ENCODE data around the gene HCRT.
"Not testable (repeated sequence)": the region's sequence is repeated elsewhere in the genome, so short reads cannot be mapped to it uniquely, and the experiment has no call there.

Gene HCRT

DNA sequence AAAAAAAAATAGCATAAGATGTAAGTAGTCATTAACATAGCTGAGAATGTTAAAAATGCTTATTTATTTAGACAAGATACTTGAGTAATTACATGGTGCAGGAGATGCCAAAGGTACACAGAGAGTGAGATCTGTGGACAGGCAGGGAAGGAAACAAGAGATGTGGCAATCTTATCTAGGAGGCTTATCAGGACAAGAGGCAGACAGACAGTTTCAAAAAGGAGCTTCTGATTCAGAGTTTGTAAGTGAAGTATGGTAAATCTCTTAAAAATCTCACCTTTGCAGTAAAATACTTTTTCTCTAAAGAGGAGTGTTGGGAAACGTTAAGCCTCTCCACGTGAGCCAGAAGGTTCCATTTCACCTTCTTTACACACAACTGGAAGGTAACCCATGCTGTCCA lies 28.9 kb upstream of the HCRT start:
- no peaks in the 10 kb centered on the region for H3K79me2 ChIP-seq (ENCODE audit: insufficient read depth, low read depth)
- no peak overlapping the region for H3K27ac ChIP-seq
- no peak overlapping the region for H3K4me2 ChIP-seq
- H3K4me1 ChIP-seq (ENCODE audit: low read depth, poor library complexity, severe bottlenecking) = no peaks in the 10 kb centered on the region
- H4K20me1 ChIP-seq (ENCODE audit: insufficient read depth) = no peaks in the 10 kb centered on the region
- no peaks in the 10 kb centered on the region for H3K27me3 ChIP-seq (ENCODE audit: insufficient read depth, low read depth)
- H3K4me3 ChIP-seq (IDR thresholded peaks at IDR 0.05; ENCODE audit: insufficient read depth, low read depth, low read length) = no peak overlapping the region
- no peak overlapping the region for H3K9ac ChIP-seq
- no peaks in the 10 kb centered on the region for H3K36me3 ChIP-seq (ENCODE audit: insufficient read depth)
- H2AFZ ChIP-seq (ENCODE audit: low read depth) = no peak overlapping the region
- TF ChIP-seq, protein P1, sequence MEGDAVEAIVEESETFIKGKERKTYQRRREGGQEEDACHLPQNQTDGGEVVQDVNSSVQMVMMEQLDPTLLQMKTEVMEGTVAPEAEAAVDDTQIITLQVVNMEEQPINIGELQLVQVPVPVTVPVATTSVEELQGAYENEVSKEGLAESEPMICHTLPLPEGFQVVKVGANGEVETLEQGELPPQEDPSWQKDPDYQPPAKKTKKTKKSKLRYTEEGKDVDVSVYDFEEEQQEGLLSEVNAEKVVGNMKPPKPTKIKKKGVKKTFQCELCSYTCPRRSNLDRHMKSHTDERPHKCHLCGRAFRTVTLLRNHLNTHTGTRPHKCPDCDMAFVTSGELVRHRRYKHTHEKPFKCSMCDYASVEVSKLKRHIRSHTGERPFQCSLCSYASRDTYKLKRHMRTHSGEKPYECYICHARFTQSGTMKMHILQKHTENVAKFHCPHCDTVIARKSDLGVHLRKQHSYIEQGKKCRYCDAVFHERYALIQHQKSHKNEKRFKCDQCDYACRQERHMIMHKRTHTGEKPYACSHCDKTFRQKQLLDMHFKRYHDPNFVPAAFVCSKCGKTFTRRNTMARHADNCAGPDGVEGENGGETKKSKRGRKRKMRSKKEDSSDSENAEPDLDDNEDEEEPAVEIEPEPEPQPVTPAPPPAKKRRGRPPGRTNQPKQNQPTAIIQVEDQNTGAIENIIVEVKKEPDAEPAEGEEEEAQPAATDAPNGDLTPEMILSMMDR (conservative IDR thresholded peaks at IDR 0.05; ENCODE audit: low read depth, low read length) = no peak

DNA sequence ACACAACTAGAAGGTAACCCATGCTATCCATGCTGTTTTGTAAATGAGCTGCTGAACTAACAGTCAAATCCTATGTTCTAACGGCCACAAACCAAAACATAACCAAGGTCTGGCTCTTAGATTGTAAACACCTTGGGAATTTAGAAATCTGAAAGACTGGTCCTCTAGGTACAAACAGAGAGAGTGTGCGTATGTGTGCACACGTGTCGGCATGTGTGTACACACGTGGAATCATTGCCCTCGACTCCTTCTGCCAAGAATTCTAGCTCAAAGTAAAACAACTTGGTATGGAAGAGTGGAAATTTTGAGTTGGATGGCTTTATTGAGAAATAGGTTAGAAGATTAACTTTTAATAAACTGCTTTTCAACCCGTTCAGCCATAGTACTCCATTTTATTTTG lies 27.1 kb upstream of the HCRT start:
- H3K79me2 ChIP-seq (ENCODE audit: insufficient read depth, low read depth) = no peaks in the 10 kb centered on the region
- H3K27ac ChIP-seq = no peak overlapping the region
- H4K20me1 ChIP-seq (ENCODE audit: insufficient read depth) = no peaks in the 10 kb centered on the region
- no peaks in the 10 kb centered on the region for H3K27me3 ChIP-seq (ENCODE audit: insufficient read depth, low read depth)
- H3K9ac ChIP-seq = no peak overlapping the region
- H3K36me3 ChIP-seq (ENCODE audit: insufficient read depth) = no peaks in the 10 kb centered on the region
- H3K4me2 ChIP-seq = no peak overlapping the region
- no peak overlapping the region for H2AFZ ChIP-seq (ENCODE audit: low read depth)
- H3K4me3 ChIP-seq (IDR thresholded peaks at IDR 0.05; ENCODE audit: insufficient read depth, low read depth, low read length) = no peak overlapping the region
- no peaks in the 10 kb centered on the region for H3K4me1 ChIP-seq (ENCODE audit: low read depth, poor library complexity, severe bottlenecking)
- TF ChIP-seq, protein P1 (conservative IDR thresholded peaks at IDR 0.05; ENCODE audit: low read depth, low read length) = no peak

DNA sequence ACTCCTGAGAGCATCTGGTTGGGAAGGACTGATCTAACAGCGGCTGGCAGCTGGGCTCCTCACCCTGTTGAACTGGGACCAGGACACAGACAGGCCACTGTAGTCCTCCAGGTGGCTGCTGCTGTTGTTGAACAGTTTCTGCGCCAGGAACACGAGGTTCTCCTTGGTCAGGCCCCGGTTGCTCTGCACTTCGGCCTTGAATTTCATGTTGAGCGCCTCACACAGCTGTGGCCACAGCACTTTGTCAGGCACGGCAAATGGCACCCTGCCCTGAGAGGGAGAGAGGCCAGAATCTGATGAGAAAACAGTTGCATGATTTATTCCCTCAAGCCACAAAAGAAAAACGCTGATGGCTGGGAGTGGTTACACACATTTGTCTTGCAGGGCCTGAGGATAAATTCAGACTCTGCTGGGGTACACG lies 26.7 kb upstream of the HCRT start:
- H3K79me2 ChIP-seq (ENCODE audit: insufficient read depth, low read depth); H3K36me3 ChIP-seq (ENCODE audit: insufficient read depth); H3K27ac ChIP-seq; H4K20me1 ChIP-seq (ENCODE audit: insufficient read depth); H3K4me1 ChIP-seq (ENCODE audit: low read depth, poor library complexity, severe bottlenecking); H2AFZ ChIP-seq (ENCODE audit: low read depth); H3K4me3 ChIP-seq (IDR thresholded peaks at IDR 0.05; ENCODE audit: insufficient read depth, low read depth, low read length); H3K9ac ChIP-seq; H3K4me2 ChIP-seq; H3K27me3 ChIP-seq (ENCODE audit: insufficient read depth, low read depth): not testable (repeated sequence)

DNA sequence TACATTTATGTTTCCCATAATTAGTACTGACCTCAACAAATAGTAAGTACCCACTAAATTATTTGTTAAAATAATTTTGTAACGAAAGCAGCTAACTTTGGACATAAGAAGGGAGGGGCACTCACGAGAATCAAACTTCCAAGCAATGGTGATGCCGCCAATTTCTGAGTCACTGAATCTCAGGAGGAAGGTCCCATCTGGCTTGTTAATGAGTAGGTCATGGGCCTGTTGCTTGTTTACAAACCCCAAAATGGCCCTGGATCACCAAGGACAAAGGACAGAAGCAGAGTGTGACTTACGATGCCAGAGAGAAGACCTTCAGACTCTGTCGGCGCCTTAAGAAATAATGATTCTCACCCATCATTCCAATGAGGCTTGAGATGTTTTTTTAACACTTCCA lies 24.8 kb upstream of the HCRT start:
- Histone ChIP-seq H3K4me1 (ENCODE audit: low read depth, poor library complexity, severe bottlenecking) (no peaks in the 10 kb centered on the region), H3K4me2 (no peak overlapping the region), H3K79me2 (ENCODE audit: insufficient read depth, low read depth) (no peaks in the 10 kb centered on the region), H3K4me3 (IDR thresholded peaks at IDR 0.05; ENCODE audit: insufficient read depth, low read depth, low read length) (no peak overlapping the region), H3K27me3 (ENCODE audit: insufficient read depth, low read depth) (no peaks in the 10 kb centered on the region), H2AFZ (ENCODE audit: low read depth) (no peak overlapping the region), H4K20me1 (ENCODE audit: insufficient read depth) (no peaks in the 10 kb centered on the region), H3K9ac (no peak overlapping the region), H3K36me3 (ENCODE audit: insufficient read depth) (no peaks in the 10 kb centered on the region), H3K27ac (no peak overlapping the region)
- TF ChIP-seq, protein P1 (conservative IDR thresholded peaks at IDR 0.05; ENCODE audit: low read depth, low read length) = no peak

DNA sequence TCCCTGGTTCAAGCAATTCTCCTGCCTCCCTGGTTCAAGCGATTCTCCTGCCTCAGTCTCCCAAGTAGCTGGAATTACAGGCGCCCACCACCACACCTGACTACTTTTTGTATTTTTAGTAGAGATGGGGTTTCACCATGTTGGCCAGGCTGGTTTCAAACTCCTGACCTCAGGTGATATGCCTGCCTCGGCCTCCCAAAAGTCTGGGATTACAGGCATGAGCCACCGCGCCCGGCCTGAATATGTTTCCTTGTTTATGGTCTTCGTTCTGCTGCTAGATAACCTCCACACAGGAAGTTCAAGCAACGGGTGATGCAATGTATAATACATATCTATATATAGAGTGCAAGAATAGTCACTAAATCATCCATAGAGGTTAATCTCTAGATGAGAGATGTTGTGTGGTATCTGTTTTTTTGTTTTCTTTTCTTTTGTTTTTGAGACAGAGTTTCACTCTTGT lies 20.9 kb upstream of the HCRT start:
- not testable (repeated sequence) for H3K4me1 ChIP-seq (ENCODE audit: low read depth, poor library complexity, severe bottlenecking); H3K79me2 ChIP-seq (ENCODE audit: insufficient read depth, low read depth); H3K4me3 ChIP-seq (IDR thresholded peaks at IDR 0.05; ENCODE audit: insufficient read depth, low read depth, low read length); H3K27me3 ChIP-seq (ENCODE audit: insufficient read depth, low read depth); H2AFZ ChIP-seq (ENCODE audit: low read depth); H3K27ac ChIP-seq; H4K20me1 ChIP-seq (ENCODE audit: insufficient read depth); H3K4me2 ChIP-seq; H3K9ac ChIP-seq; H3K36me3 ChIP-seq (ENCODE audit: insufficient read depth)
